Stimulated activated CD8-positive, alpha-beta memory T cell treated with anti-CD3 and anti-CD28 coated beads, Interleukin-4, amount 100 ng/mL, for 24 hours (primary cell): ENCODE results near the gene TMEM174.

Experiments used
- DNase-seq: peaks from one replicate; pipeline ENCODE4 v3.0.0-alpha.2; 2020; ENCODE audit warnings: low read depth

The TMEM174 gene

DNA sequence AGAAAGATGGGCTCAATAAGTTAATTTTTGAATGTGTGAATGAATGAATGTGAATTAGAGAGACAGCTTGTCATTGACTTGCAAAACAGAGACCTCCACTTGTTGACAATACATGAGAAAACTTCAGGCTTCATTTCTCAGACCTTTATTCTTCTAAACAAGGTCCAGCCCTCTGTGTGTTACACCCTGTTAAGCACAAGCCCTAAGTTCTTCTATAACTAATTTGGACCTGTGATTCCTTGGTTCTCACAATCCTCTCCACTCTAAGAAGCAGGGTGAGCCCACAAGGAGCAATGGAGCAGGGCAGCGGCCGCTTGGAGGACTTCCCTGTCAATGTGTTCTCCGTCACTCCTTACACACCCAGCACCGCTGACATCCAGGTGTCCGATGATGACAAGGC is at the start of gene TMEM174:
TSS of gene TMEM174 (plus strand) at position 243 of the 400 bp plus-strand sequence. CDS start at position 294, 51 bp downstream.
- no peak for DNase-seq

- no peak for DNase-seq
Observed at GRCh38 chr5:73125289-73125688, 47.7 kb upstream of the TMEM174 start.

- no peak for DNase-seq
Observed at GRCh38 chr5:73126381-73126780, 46.6 kb upstream of the TMEM174 start.

GRCh38 chr5:73126957-73127356 is 46.0 kb upstream of the TMEM174 start:
- no peak for DNase-seq

- no peak for DNase-seq
Observed at GRCh38 chr5:73129143-73129542, 43.9 kb upstream of the TMEM174 start.

DNA sequence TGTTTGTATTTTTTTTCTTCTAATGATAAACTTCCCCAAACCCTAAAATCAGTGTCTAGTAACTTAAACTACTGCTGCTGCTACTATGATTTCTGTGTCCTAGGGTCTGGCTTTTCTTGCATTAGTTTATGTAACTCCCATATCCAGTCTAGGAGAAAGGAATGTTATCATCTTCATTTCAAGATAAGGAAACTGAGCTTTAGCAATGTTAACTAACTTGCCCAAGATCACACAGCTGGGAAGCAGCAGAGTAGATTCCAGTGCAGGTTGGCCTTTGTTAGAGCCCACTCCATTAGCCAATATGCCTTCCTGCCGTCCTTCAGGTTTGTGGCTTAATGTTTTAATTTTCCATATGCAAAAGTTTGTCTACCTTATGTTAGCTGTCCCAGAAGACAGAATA is 42.2 kb upstream of the TMEM174 start:
- DNase-seq = no peak

GRCh38 chr5:73131711-73132425 is 41.1 kb upstream of the TMEM174 start:
- no peak for DNase-seq

GRCh38 chr5:73132759-73133158 is 40.2 kb upstream of the TMEM174 start:
- no peak for DNase-seq

DNA sequence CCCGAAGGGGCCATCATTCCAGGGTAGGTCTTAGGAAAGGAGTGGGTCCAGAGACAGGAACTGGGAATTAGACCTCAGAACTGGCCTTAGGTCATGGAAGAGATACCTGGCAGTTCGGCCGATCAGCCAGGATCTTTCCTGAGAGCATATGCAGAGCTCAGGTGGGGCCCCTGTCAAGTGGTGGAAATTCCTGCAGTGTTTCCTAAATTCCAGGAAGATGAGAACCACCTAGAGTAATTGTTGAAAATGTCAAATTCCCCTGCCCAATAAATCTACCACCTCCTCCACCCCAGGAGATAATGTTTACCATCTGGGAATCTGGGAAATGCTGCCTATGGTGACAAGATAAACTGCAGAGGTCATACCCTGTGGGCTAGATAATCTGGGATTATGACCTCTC is 38.0 kb upstream of the TMEM174 start:
- DNase-seq = no peak

DNA sequence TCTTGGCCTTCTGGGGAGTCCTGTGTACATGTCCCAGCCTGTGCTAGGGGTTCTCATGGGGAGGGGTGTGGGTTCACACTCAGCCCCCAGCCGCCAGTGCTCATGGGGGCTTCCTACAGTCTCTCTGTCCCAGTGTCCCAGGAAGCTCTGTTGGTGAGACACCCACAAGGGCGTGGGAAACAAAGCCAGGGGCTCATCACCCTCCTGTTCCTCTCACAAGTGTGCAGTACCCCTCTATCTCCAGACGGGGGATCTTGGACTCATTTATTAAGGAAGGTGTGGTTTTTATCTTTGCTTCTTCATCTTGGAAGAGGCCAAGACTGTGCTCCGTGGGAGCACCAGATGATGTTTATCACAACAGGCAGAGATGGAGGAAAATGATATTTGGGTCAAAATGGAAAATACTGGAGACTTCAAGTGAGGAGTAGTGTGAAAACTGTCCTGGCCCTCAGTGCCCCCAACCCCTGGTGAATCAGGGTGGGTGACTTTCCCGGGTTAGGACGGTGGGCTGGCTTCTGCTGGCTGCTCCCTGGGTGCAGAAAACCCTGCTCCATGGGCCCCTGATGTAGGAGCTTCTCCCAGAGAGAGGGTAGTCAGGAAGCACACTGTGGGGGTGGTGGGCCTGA is 37.5 kb upstream of the TMEM174 start:
- no peak for DNase-seq

DNA sequence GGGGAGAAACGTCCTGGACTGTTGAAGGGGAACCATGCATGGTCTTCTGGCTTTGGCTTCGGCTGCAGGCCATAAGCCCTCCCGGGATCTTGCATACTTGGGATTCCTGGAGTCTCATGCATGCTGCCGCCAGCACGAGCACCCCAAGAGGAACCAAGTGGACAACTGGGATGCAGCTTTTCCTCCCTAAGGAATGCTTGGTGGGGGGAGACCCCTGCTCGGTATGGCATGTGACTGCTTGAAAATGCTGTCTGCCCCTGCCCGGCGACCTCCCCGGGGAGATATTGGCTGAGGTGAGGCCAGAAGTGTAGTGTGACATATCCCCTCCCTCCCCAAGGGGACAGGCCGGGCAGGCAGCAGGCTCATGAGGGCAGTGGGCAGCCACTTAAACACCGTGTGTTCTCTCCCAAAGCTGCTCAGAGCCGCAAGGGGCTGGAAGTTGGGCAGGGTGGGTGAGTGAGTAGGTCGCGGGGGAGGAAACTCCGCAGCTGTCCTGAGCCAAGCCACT is 36.9 kb upstream of the TMEM174 start:
- no peak for DNase-seq

DNA sequence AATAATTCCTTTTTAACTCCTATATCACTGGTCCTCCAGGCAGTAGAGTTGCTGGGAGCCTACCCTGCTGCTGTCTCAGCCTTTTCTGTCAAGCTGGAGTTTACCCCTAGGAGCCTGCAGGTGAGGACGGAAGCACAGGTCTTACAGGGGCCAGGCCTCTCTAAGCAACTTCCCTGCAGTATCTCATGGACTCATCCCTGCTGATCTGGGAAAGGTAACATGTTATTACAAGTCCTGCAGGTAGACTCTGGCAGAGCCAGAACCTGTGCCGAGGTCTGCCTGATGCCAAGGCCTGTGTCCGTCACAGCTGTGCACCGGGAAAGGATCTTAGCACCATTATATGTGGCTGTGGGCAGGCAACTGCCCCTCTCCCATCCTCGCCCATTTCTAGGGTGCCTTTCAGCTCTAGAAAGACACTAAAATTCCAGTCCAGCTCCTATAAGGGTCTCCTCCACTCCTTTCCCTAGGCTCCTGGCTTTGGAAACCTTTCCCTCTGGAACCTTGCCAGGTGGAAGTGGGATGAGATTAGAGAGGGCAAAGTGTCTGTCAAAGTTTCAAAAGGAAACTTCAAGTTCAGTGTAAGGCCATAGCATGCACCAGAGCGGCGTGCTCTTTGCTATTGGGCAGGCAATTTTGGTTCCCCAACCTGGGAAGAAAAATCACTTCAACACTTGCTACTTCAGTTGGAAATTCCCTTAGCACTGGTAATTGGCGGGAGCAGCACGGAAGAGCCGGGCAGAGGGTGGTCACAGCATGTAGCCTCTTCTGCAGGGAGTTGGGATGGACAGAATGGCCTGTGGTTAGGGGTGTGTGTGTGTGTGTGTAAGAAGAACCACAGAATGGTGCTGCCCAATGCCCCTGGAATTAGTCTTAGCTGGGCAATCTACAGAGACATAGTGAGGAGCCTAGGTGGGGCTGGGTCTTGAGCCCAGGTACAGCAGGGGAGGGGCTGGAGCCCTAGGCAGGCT is 35.1 kb upstream of the TMEM174 start:
- no peak for DNase-seq

DNA sequence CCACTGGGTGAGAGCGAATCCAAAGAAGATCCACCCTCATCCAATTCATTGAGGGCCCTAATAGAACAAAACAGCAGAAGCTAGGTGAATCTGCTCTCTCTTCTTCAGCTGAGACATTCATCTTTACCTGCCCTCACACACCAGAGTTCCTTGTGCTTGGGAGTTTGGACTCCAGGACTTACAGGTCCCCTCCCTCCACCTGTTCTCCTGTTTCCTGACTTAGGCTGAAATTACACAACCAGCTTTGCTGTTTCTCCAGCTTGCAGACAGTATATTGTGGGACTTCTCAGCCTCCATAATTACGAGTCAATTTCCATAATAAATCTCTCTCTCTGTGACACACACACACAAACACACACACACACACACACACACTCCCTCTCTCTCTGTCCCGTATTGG is 33.5 kb upstream of the TMEM174 start:
- no peak for DNase-seq

GRCh38 chr5:73140801-73141200 is 32.2 kb upstream of the TMEM174 start:
- no peak for DNase-seq

- DNase-seq = no peak
Observed at GRCh38 chr5:73142035-73142434, 31.0 kb upstream of the TMEM174 start.

DNA sequence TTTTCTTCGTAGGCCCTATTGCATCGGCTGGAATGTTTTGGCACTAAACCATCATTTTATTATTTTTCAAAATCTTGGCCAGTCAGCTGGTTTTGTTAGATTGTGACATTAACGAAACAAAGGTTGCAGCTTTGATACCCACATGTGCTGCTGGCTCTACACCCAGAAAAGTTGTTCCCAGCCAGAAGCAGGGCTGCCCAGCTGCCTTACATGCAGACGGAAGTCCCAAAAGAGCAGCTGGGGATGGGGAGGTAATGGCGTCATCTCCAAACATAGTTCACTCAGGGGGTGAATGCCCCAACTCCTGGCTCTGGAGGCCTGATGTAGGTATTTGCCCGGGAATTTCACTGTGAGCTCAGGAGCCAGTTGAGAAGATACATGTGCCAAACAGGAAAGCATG is 29.3 kb upstream of the TMEM174 start:
- DNase-seq = no peak

GRCh38 chr5:73149540-73149939 is 23.5 kb upstream of the TMEM174 start:
- no peak for DNase-seq

GRCh38 chr5:73150876-73151275 is 22.1 kb upstream of the TMEM174 start:
- DNase-seq = no peak

DNA sequence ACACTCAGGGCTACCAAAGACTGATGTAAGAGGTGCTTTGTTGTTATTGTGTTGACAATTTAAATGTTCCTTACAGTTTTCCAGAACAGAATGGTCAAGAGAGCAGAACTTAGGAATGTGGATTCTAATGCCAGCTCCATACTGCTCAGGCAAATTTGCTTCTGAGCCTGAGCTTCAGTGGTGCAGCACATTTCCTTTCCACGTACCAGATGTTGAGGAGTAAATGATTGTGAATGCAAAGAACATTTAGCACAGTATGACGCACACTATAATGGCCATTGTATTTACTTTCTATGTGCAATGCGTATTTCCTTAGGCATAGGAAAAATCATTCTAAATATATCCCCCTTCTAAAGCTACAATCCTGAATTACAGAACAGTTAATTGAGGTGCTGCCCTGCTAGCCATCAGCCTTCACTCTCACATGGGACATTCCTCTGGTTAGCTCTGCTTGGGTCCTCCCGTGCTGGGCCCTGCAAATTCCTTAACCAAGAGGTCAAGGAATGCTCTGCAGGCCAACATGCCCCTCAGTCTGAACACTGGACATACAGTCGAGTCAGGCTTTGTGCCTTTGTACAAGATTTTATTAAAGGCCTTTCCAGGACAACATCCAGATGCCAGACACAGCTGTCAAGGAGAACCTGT is 21.1 kb upstream of the TMEM174 start:
- no peak for DNase-seq

- no peak for DNase-seq
Observed at GRCh38 chr5:73152411-73153388, 20.3 kb upstream of the TMEM174 start.

- DNase-seq = no peak
Observed at GRCh38 chr5:73153513-73153912, 19.5 kb upstream of the TMEM174 start.
